NCI-H69 (cell line): ENCODE results near the gene SP2.
A peak's percentile ranks its signal among the peaks of the same experiment; 100 is the strongest.

ENCODE experiments used
- DNase-seq: peaks from one replicate; lab custom pipeline; 2025; lab: John Stamatoyannopoulos, UW

SP2 gene

GRCh38 chr17:47889734-47890529 is 6.1 kb upstream of the SP2 start:
- peak; percentile 92 for DNase-seq

- no peak for DNase-seq
Measured at GRCh38 chr17:47891545-47892088, 4.4 kb upstream of the SP2 start.

- DNase-seq = no peak
Measured at GRCh38 chr17:47894498-47895346, 1.3 kb upstream of the SP2 start.

GRCh38 chr17:47895347-47895855 is 635 bp upstream of the SP2 start:
- peak; percentile 72 for DNase-seq

- DNase-seq = no peak
Measured at GRCh38 chr17:47896672-47897490, 845 bp downstream of the SP2 start.

GRCh38 chr17:47897561-47897960 is 1.5 kb downstream of the SP2 start:
- no peak for DNase-seq

- no peak for DNase-seq
Measured at GRCh38 chr17:47898241-47898640, 2.2 kb downstream of the SP2 start.

GRCh38 chr17:47899643-47900042 is 3.6 kb downstream of the SP2 start:
- DNase-seq = no peak

- DNase-seq = no peak
Measured at GRCh38 chr17:47901423-47901822, 5.4 kb downstream of the SP2 start.

GRCh38 chr17:47902039-47902744 is 6.2 kb downstream of the SP2 start:
- DNase-seq = no peak

GRCh38 chr17:47905221-47905733 is 9.2 kb downstream of the SP2 start:
- no peak for DNase-seq

- DNase-seq = peak; percentile 38
Measured at GRCh38 chr17:47906443-47906842, 10.4 kb downstream of the SP2 start.

- no peak for DNase-seq
Measured at GRCh38 chr17:47907932-47908562, 12.0 kb downstream of the SP2 start.

- DNase-seq = no peak
Measured at GRCh38 chr17:47913050-47913449, 17.0 kb downstream of the SP2 start.

- DNase-seq = no peak
Measured at GRCh38 chr17:47914306-47914948, 18.4 kb downstream of the SP2 start.

GRCh38 chr17:47915776-47916398 is 19.9 kb downstream of the SP2 start:
- DNase-seq = no peak

GRCh38 chr17:47916489-47917208 is 20.6 kb downstream of the SP2 start:
- no peak for DNase-seq

GRCh38 chr17:47917581-47917980 is 21.5 kb downstream of the SP2 start:
- no peak for DNase-seq

- DNase-seq = no peak
Measured at GRCh38 chr17:47918006-47918405, 22.0 kb downstream of the SP2 start.
